Measurements from ENCODE around the gene PLAGL1.

- no peak for TF ChIP-seq EZH2 (IDR thresholded peaks at IDR 0.05; ENCODE audit: borderline replicate concordance, low read length)
- TF ChIP-seq CTCF (conservative IDR thresholded peaks at IDR 0.05 in 1 of 2, IDR thresholded peaks at IDR 0.05 in 1 of 2; ENCODE audit: extremely low read depth in 1 of 2, insufficient read depth in 1 of 2, low read depth in 1 of 2, low read length in 2 of 2), result no peak
These were observed 105.9 kb downstream of the PLAGL1 start for GRCh38 chr6:143901885-143902750.

All from mammary epithelial cell (primary cell).